Caco-2 (cell line): Measurements from ENCODE around the gene CLCN1. TPM values are rescaled to one million over a fixed set of nuclear protein-coding genes. Genes with fewer than 3 reads are reported as not detected.

Experiments used
- BruUV-seq: library from RNA; stranded (reverse); fragments of 400-500 nt; replicated peaks from 2 replicates; lab custom pipeline; 2021; lab: Mats Ljungman, UMichigan
- CTCF ChIA-PET: fragments of 300-600 bp; sonication (Branson Sonifier 250); formaldehyde crosslinking; loops from one replicate; lab custom pipeline; 2022; ENCODE audit warnings: antibody characterized with exemption; lab: Charles Lee
- POLR2A ChIA-PET: fragments of 300-600 bp; sonication (Branson Sonifier 250); formaldehyde crosslinking; loops from one replicate; lab custom pipeline; 2022; ENCODE audit warnings: antibody characterized with exemption; lab: Charles Lee
- DNase-seq, 2 experiments: peaks; one replicate each; pipeline versions ENCODE4 v3.0.0 to v3.0.0-alpha.2; 2020 to 2022
- H3K27me3 ChIP-seq: replicated peaks from 2 replicates; pipeline ENCODE4 v1.6.0; 2011; ENCODE audit warnings: low read length; ENCODE audit not compliant: control insufficient read depth, insufficient read depth
- H3K36me3 ChIP-seq: 2 replicates; pipeline ENCODE4 v1.5.1; 2011; ENCODE audit warnings: low read length; ENCODE audit not compliant: control insufficient read depth, insufficient read depth
- H3K4me1 ChIP-seq: fragments of 250-450 bp; sonication (Bioruptor Pico); 2 replicates; pipeline ENCODE4 v1.5.1; 2020; ENCODE audit warnings: mild to moderate bottlenecking
- H3K4me3 ChIP-seq: 2 replicates; pipeline ENCODE4 v1.5.1; 2011; ENCODE audit warnings: low read depth, mild to moderate bottlenecking, control low read depth, low read length
- H3K9me3 ChIP-seq: fragments of 250-450 bp; sonication (Bioruptor Pico); 2 replicates; pipeline ENCODE4 v1.5.1; 2020; ENCODE audit warnings: mild to moderate bottlenecking, moderate library complexity
- H3K27ac Mint-ChIP-seq: one replicate; pipeline ENCODE4 v1.8.0; 2022; ENCODE audit warnings: mixed read lengths; ENCODE audit not compliant: unreplicated experiment
- H3K27me3 Mint-ChIP-seq: one replicate; pipeline ENCODE4 v1.8.0; 2022; ENCODE audit warnings: mixed read lengths; ENCODE audit not compliant: insufficient read depth, unreplicated experiment
- H3K36me3 Mint-ChIP-seq: one replicate; pipeline ENCODE4 v1.8.0; 2022; ENCODE audit warnings: mild to moderate bottlenecking, mixed read lengths; ENCODE audit not compliant: insufficient read depth, unreplicated experiment
- H3K4me1 Mint-ChIP-seq: one replicate; pipeline ENCODE4 v1.8.0; 2022; ENCODE audit warnings: low read depth, mixed read lengths; ENCODE audit not compliant: unreplicated experiment
- H3K4me3 Mint-ChIP-seq: one replicate; pipeline ENCODE4 v1.8.0; 2022; ENCODE audit warnings: mild to moderate bottlenecking, moderate library complexity, mixed read lengths; ENCODE audit not compliant: unreplicated experiment
- H3K9me3 Mint-ChIP-seq: one replicate; pipeline ENCODE4 v1.8.0; 2022; ENCODE audit warnings: mixed read lengths; ENCODE audit not compliant: unreplicated experiment
- CTCF ChIP-seq, 2 experiments: fragments of 200-600 bp in 1 of 2; IDR thresholded peaks; 1 replicate in 1 of 2; 2 replicates in 1 of 2; pipeline versions ENCODE4 v1.5.1 to v1.8.0; 2011 to 2022; ENCODE audit warnings: antibody characterized with exemption in 1 of 2, control low read depth in 1 of 2, inconsistent platforms in 1 of 2, low read depth in 1 of 2, low read length in 1 of 2, mild to moderate bottlenecking in 1 of 2, moderate library complexity in 1 of 2; ENCODE audit not compliant: insufficient read depth in 1 of 2, severe bottlenecking in 1 of 2, unreplicated experiment in 1 of 2
- intact Hi-C: fragments of 100-400 bp; cut with micrococcal nuclease; formaldehyde crosslinking; loops from one replicate; pipeline ENCODE4 v1.10.0; 2022; ENCODE audit not compliant: unreplicated experiment
- total RNA-seq: library from RNA; stranded (reverse); gene quantifications from 2 replicates; pipeline ENCODE4 v1.2.3, GENCODE V29; 2022

Gene CLCN1
- total RNA-seq, 1 experiment from 2014 or later, result 1.9 TPM

GRCh38 chr7:143396625-143397556 lies 81.0 kb downstream of the CLCN1 start:
- DNase-seq, result no peak
- peaks cover 20% of the 10 kb centered on the region; the same call in 1 of the 2 replicates for H3K4me1 ChIP-seq
- Mint-ChIP-seq H3K9me3 (no peaks in the 10 kb centered on the region), H3K27me3 (no peaks in the 10 kb centered on the region), H3K36me3 (peaks cover 58% of the 10 kb centered on the region), H3K4me3 (no peak overlapping the region), H3K4me1 (peaks cover 17% of the 10 kb centered on the region), H3K27ac (peak overlapping the region; percentile 38)
- TF ChIP-seq CTCF (IDR thresholded peaks at IDR 0.05; ENCODE audit: insufficient read depth in 1 of 2, low read depth in 1 of 2, low read length in 1 of 2, severe bottlenecking in 1 of 2, unreplicated experiment in 1 of 2), result no peak
- intact Hi-C loops, result no loop called here
- H3K36me3 ChIP-seq, result peaks cover 3% of the 10 kb centered on the region
- POLR2A ChIA-PET, result interaction anchor here (1.3 kb wide), 1 partner anchor 11 kb away, joined by 3 read pairs; the partner anchor contains the start of gene EPHA1
- no peaks in the 10 kb centered on the region for H3K27me3 ChIP-seq
- no TSS peak for BruUV-seq
- no peak overlapping the region for H3K4me3 ChIP-seq
- CTCF ChIA-PET, result interaction anchor here (0.7 kb wide), 1 partner anchor 10 kb away, joined by 3 read pairs; no protein-coding TSS in a partner anchor
- no peaks in the 10 kb centered on the region for H3K9me3 ChIP-seq

- peaks cover 19% of the 10 kb centered on the region; the same call in 1 of the 2 replicates for H3K4me1 ChIP-seq
- H3K4me3 Mint-ChIP-seq, result no peak overlapping the region
- intact Hi-C loops, result no loop called here
- H3K36me3 Mint-ChIP-seq, result peaks cover 47% of the 10 kb centered on the region
- no peaks in the 10 kb centered on the region for H3K9me3 Mint-ChIP-seq
- ChIA-PET CTCF (interaction anchor here (2.0 kb wide), 1 partner anchor 18 kb away, joined by 5 read pairs; no protein-coding TSS in a partner anchor), POLR2A (no interaction called here)
- peaks cover 15% of the 10 kb centered on the region for H3K4me1 Mint-ChIP-seq
- H3K27ac Mint-ChIP-seq, result peak overlapping the region; percentile 38
- peaks cover 3% of the 10 kb centered on the region for H3K36me3 ChIP-seq
- no peaks in the 10 kb centered on the region for H3K27me3 ChIP-seq
- no peak for TF ChIP-seq CTCF (IDR thresholded peaks at IDR 0.05; ENCODE audit: insufficient read depth in 1 of 2, low read depth in 1 of 2, low read length in 1 of 2, severe bottlenecking in 1 of 2, unreplicated experiment in 1 of 2)
- no peaks in the 10 kb centered on the region for H3K9me3 ChIP-seq
- DNase-seq, result no peak
- H3K27me3 Mint-ChIP-seq, result no peaks in the 10 kb centered on the region
- no peak overlapping the region for H3K4me3 ChIP-seq
- no TSS peak for BruUV-seq
Measured at GRCh38 chr7:143397710-143398530, 82.0 kb downstream of the CLCN1 start.

GRCh38 chr7:143398616-143399015 lies 82.7 kb downstream of the CLCN1 start:
- intact Hi-C loops, result no loop called here
- H3K36me3 Mint-ChIP-seq, result peaks cover 40% of the 10 kb centered on the region
- H3K4me3 Mint-ChIP-seq, result no peak overlapping the region
- POLR2A ChIA-PET, result no interaction called here
- H3K36me3 ChIP-seq, result peaks cover 3% of the 10 kb centered on the region
- CTCF ChIA-PET, result interaction anchor here (2.0 kb wide), 1 partner anchor 19 kb away, joined by 5 read pairs; no protein-coding TSS in a partner anchor
- no peaks in the 10 kb centered on the region for H3K9me3 Mint-ChIP-seq
- no peaks in the 10 kb centered on the region for H3K9me3 ChIP-seq
- H3K27me3 Mint-ChIP-seq, result no peaks in the 10 kb centered on the region
- no TSS peak for BruUV-seq
- TF ChIP-seq CTCF (IDR thresholded peaks at IDR 0.05; ENCODE audit: insufficient read depth in 1 of 2, low read depth in 1 of 2, low read length in 1 of 2, severe bottlenecking in 1 of 2, unreplicated experiment in 1 of 2), result no peak
- H3K4me1 Mint-ChIP-seq, result peaks cover 11% of the 10 kb centered on the region
- H3K27ac Mint-ChIP-seq, result no peak overlapping the region
- DNase-seq, result no peak
- no peaks in the 10 kb centered on the region for H3K27me3 ChIP-seq
- no peak overlapping the region for H3K4me3 ChIP-seq
- H3K4me1 ChIP-seq, result peaks cover 12% of the 10 kb centered on the region; the same call in 1 of the 2 replicates
